Activated CD4-positive, alpha-beta T cell treated with anti-CD3 and anti-CD28 coated beads for 24 hours (primary cell): ENCODE data around the gene ATXN7.

Source experiments
- DNase-seq, 2 donors: peaks; one replicate each; pipeline ENCODE4 v3.0.0-alpha.2; 2020; ENCODE audit warnings: low read depth in 2 of 2

ATXN7 gene

GRCh38 chr3:63933459-63933858, 69.8 kb downstream of the ATXN7 start:
- DNase-seq: no peak

GRCh38 chr3:63934041-63934866, 70.6 kb downstream of the ATXN7 start:
- DNase-seq: no peak

- DNase-seq: no peak
These were observed 73.3 kb downstream of the ATXN7 start for GRCh38 chr3:63936925-63937324.

- DNase-seq: no peak
These were observed 74.3 kb downstream of the ATXN7 start for GRCh38 chr3:63937661-63938651.

GRCh38 chr3:63940389-63940757, 76.7 kb downstream of the ATXN7 start:
- no peak for DNase-seq

- DNase-seq: no peak
These were observed 78.9 kb downstream of the ATXN7 start for GRCh38 chr3:63942528-63942927.

GRCh38 chr3:63943678-63944077, 80.0 kb downstream of the ATXN7 start:
- DNase-seq: no peak

- no peak for DNase-seq
These were observed 82.0 kb downstream of the ATXN7 start for GRCh38 chr3:63945558-63946096.

GRCh38 chr3:63946753-63947152, 83.1 kb downstream of the ATXN7 start:
- DNase-seq: no peak

GRCh38 chr3:63947594-63947993, 83.9 kb downstream of the ATXN7 start:
- DNase-seq: no peak

GRCh38 chr3:63949005-63949404, 85.3 kb downstream of the ATXN7 start:
- no peak for DNase-seq

GRCh38 chr3:63950698-63951097, 87.0 kb downstream of the ATXN7 start:
- DNase-seq: no peak

- DNase-seq: no peak
These were observed 88.0 kb downstream of the ATXN7 start for GRCh38 chr3:63951492-63952247.

- DNase-seq: no peak
These were observed 88.6 kb downstream of the ATXN7 start for GRCh38 chr3:63952248-63952594.

GRCh38 chr3:63954182-63954581, 90.5 kb downstream of the ATXN7 start:
- no peak for DNase-seq

- DNase-seq: no peak
These were observed 91.5 kb downstream of the ATXN7 start for GRCh38 chr3:63955036-63955650.

- no peak for DNase-seq
These were observed 92.3 kb downstream of the ATXN7 start for GRCh38 chr3:63955830-63956545.

- no peak for DNase-seq
These were observed 95.5 kb downstream of the ATXN7 start for GRCh38 chr3:63959146-63959545.

- DNase-seq: no peak
These were observed 96.5 kb downstream of the ATXN7 start for GRCh38 chr3:63960048-63960711.

- DNase-seq: no peak
These were observed 98.2 kb downstream of the ATXN7 start for GRCh38 chr3:63961891-63962290.
